ENCODE data around the gene BFAR.
"Not testable (repeated sequence)": the region's sequence is repeated elsewhere in the genome, so short reads cannot be mapped to it uniquely, and the experiment has no call there.

BFAR gene

GRCh38 chr16:14701859-14702258 lies 69.1 kb downstream of the BFAR start:
- not testable (repeated sequence) for DNase-seq

- not testable (repeated sequence) for DNase-seq
These were observed 69.9 kb downstream of the BFAR start for GRCh38 chr16:14702672-14703071.

GRCh38 chr16:14703156-14704011 lies 70.6 kb downstream of the BFAR start, which contains the start of gene NPIPA3:
NPIPA3 (plus strand) TSS chr16:14703411; CDS start chr16:14708944, 5,533 bp downstream.
- DNase-seq = not testable (repeated sequence)

Measured in suppressor macrophage treated with lipopolysaccharide for 4 hours (primary cell).